ENCODE results near the gene ERBB4. TPM values are rescaled to one million over a fixed set of nuclear protein-coding genes. Genes with fewer than 3 reads are reported as not detected.

The ERBB4 gene
- total and polyA plus RNA-seq, 10 of the 15 experiments (the other 5 are each of a cell fraction or from before 2014, with no cell fraction given), result under 0.01 to 0.23 (median 0.01) TPM; not detected in 4

- TF ChIP-seq PAX8 (IDR thresholded peaks at IDR 0.05), result no peak
- TF ChIP-seq RELA (IDR thresholded peaks at IDR 0.05; ENCODE audit: borderline replicate concordance, partially characterized antibody), result no peak
- no peak for TF ChIP-seq DPF2 (IDR thresholded peaks at IDR 0.05)
- TF ChIP-seq BMI1 (IDR thresholded peaks at IDR 0.05; ENCODE audit: borderline replicate concordance), result no peak
- TF ChIP-seq LARP7 (IDR thresholded peaks at IDR 0.05), result no peak
- TF ChIP-seq SMARCA5 (IDR thresholded peaks at IDR 0.05), result no peak
- no peak for TF ChIP-seq PML (IDR thresholded peaks at IDR 0.05; ENCODE audit: low read length)
- no peak for TF ChIP-seq RCOR1 (conservative IDR thresholded peaks at IDR 0.05; ENCODE audit: low read depth, low read length)
Measured at GRCh38 chr2:212328712-212329496, 209.7 kb downstream of the ERBB4 start (continued).

GRCh38 chr2:212328136-212328535 lies 210.5 kb downstream of the ERBB4 start:
- FAIRE-seq (no peak), DNase-seq (ENCODE audit: low read depth, low spot score) (no peak), ATAC-seq (no peak)
- WGBS (ENCODE audit: insufficient coverage, insufficient replicate concordance, low lambda C conversion rate, missing lambda C conversion rate), result 30% methylated on average over 2 of the region's 2 CpGs
- CTCF ChIA-PET, result no interaction called here
- Histone ChIP-seq H3K9ac (ENCODE audit: control insufficient read depth, insufficient read depth, low read length) (no peak overlapping the region), H2AFZ (ENCODE audit: control insufficient read depth, low read depth, low read length) (no peak overlapping the region), H3K27ac (ENCODE audit: control insufficient read depth, insufficient read depth) (no peak overlapping the region), H3K79me2 (ENCODE audit: control insufficient read depth, insufficient read depth, low read length) (no peaks in the 10 kb centered on the region), H3K36me3 (ENCODE audit: control insufficient read depth in 2 of 2, insufficient read depth in 2 of 2, low read length in 1 of 2) (no peaks in the 10 kb centered on the region), H3K4me2 (ENCODE audit: control insufficient read depth, insufficient read depth) (no peak overlapping the region), H4K20me1 (ENCODE audit: control insufficient read depth, insufficient read depth) (no peaks in the 10 kb centered on the region), H3K27me3 (replicated peaks in 1 of 2; ENCODE audit: control insufficient read depth in 2 of 2, insufficient read depth in 2 of 2, low read length in 1 of 2) (no peaks in the 10 kb centered on the region), H3K4me3 (no peak overlapping the region), H3K4me1 (ENCODE audit: control insufficient read depth, insufficient read depth, low read length) (no peaks in the 10 kb centered on the region), H3K9me3 (replicated peaks; ENCODE audit: control insufficient read depth, insufficient read depth, low read length) (no peaks in the 10 kb centered on the region)
- in situ Hi-C loops (cut with MboI), result no loop called here
- SMC1A ChIA-PET (ENCODE audit: uncharacterized antibody, unreplicated experiment), result no interaction called here
- RAD21 ChIA-PET (ENCODE audit: unreplicated experiment), result no interaction called here
- intact Hi-C loops (cut with micrococcal nuclease; ENCODE audit: unreplicated experiment), result no loop called here
- POLR2A ChIA-PET, result no interaction called here
- no TSS peak for BruUV-seq (replicated peaks)
- TF ChIP-seq CBX3 (IDR thresholded peaks at IDR 0.05; ENCODE audit: borderline replicate concordance, low read depth), result no peak
- TF ChIP-seq SMAD1 (IDR thresholded peaks at IDR 0.05; ENCODE audit: low read depth, partially characterized antibody), result no peak
- TF ChIP-seq PAX5 (IDR thresholded peaks at IDR 0.05; ENCODE audit: borderline replicate concordance, low read depth, low read length), result no peak
- no peak for TF ChIP-seq ZBTB33 (IDR thresholded peaks at IDR 0.05)
- no peak for TF ChIP-seq NKRF (conservative IDR thresholded peaks at IDR 0.05)
- no peak for TF ChIP-seq TCF7 (IDR thresholded peaks at IDR 0.05; ENCODE audit: borderline replicate concordance)
- TF ChIP-seq CEBPZ (IDR thresholded peaks at IDR 0.05; ENCODE audit: low read depth, low read length), result no peak
- TF ChIP-seq CBFB (IDR thresholded peaks at IDR 0.05; ENCODE audit: low read depth), result no peak
- TF ChIP-seq KLF5 (IDR thresholded peaks at IDR 0.05; ENCODE audit: partially characterized antibody), result no peak
- no peak for TF ChIP-seq NFYA (IDR thresholded peaks at IDR 0.05; ENCODE audit: borderline replicate concordance, low read depth, low read length)
